T1000 (cell line): ENCODE measurements around the gene CALCOCO1.
"Not testable (repeated sequence)": the region's sequence is repeated elsewhere in the genome, so short reads cannot be mapped to it uniquely, and the experiment has no call there.

Experiments used
- DNase-seq: peaks from one replicate; lab custom pipeline; 2025; ENCODE audit warnings: mixed read lengths; lab: John Stamatoyannopoulos, UW

CALCOCO1 gene

GRCh38 chr12:53698948-53699677, 28.1 kb downstream of the CALCOCO1 start:
- DNase-seq, result no peak

GRCh38 chr12:53696655-53697331, 30.5 kb downstream of the CALCOCO1 start:
- no peak for DNase-seq

- peak; percentile 35 for DNase-seq
Observed at GRCh38 chr12:53696285-53696654, 31.0 kb downstream of the CALCOCO1 start.

GRCh38 chr12:53695152-53696145, 31.8 kb downstream of the CALCOCO1 start:
- DNase-seq, result no peak

DNA sequence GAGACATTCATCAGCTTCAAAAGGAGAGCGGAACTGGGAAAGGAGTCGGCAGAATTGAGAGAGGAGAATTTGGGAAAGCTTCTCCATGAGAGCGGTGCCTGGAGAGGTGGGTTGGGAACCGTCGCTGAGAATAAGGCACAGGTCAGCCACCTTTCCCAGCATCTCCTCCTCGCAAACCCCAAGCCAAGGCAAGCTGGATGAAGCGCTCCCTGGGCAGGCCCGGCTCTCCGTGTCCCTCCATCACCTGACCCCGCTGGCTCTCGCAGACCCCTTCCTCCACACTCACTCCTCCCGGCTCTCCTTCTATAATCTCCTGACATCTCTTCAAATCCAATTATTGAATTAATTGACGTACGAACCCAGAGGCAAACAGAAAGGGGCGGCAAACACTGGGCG, 32.5 kb downstream of the CALCOCO1 start:
- no peak for DNase-seq

- DNase-seq, result no peak
Observed at GRCh38 chr12:53688134-53688533, 39.1 kb downstream of the CALCOCO1 start.

GRCh38 chr12:53686436-53686835, 40.8 kb downstream of the CALCOCO1 start:
- DNase-seq, result no peak

- no peak for DNase-seq
Observed at GRCh38 chr12:53684654-53685220, 42.5 kb downstream of the CALCOCO1 start.

GRCh38 chr12:53683983-53684382, 43.3 kb downstream of the CALCOCO1 start:
- DNase-seq, result no peak

- no peak for DNase-seq
Observed at GRCh38 chr12:53683494-53683893, 43.8 kb downstream of the CALCOCO1 start.

- DNase-seq, result not testable (repeated sequence)
Observed at GRCh38 chr12:53680061-53680460, 47.2 kb downstream of the CALCOCO1 start.

- no peak for DNase-seq
Observed at GRCh38 chr12:53677800-53678148, 49.5 kb downstream of the CALCOCO1 start.

DNA sequence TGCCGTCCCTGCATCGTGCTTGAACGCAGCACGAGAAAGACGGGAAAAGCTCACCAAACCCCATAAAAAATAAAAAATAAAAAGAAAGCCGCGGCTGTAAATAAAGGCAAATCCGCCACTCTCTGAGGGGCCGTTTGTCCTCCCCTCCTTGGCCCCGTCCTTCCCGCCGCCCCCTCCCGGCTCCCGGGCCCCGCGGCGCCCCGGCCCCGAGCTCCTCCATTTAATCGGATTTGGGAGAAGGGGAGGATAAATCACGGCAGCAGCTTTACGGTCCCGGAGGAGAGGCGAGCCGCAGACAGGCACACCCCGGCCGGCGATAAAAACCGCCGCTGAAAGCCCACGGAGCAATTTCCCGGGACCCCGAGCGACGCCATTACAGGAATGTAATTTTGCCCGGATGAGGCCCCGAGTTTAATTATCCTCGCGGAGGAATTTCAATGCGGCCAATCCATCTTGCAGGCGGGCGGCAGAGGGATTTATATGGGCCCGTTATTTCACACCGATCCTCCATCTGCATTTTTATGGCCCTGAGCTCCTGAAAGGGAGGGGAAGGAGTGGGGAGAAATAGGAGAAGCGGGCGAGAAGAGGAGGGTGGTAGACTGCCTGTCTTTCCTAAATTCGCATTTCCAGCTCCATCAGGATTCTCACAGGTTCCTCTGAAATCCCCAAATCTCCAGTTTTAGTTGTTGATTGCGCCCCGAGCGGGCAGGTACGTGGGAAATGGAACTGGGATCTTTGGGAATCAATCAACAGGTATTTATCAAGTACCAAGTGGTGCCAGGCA, 50.0 kb downstream of the CALCOCO1 start:
- no peak for DNase-seq

DNA sequence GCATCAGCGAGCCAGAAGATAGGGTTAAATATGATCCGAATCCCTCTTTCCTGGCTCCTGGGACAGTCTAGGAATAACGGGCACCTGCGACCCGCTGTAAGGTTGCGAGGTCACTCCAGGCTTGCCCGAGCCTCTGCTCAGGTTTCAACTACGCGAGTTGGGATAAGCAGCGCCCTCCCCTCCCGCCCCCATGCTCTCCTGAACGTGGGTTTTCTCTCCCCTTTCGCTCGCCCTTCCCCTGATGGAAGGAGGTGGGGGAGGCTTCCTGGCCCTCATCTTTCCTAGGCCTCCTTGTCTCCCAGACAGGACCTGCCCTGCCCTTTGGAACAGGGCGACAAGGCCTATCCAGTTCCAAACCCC, 50.6 kb downstream of the CALCOCO1 start:
- DNase-seq, result no peak

GRCh38 chr12:53675701-53676607, 51.3 kb downstream of the CALCOCO1 start, which contains the start of gene ATP5MC2:
TSS of gene ATP5MC2 (minus strand) at chr12:53676083. CDS start at chr12:53672614, 3,469 bp downstream.
- DNase-seq, result peak; percentile 98

DNA sequence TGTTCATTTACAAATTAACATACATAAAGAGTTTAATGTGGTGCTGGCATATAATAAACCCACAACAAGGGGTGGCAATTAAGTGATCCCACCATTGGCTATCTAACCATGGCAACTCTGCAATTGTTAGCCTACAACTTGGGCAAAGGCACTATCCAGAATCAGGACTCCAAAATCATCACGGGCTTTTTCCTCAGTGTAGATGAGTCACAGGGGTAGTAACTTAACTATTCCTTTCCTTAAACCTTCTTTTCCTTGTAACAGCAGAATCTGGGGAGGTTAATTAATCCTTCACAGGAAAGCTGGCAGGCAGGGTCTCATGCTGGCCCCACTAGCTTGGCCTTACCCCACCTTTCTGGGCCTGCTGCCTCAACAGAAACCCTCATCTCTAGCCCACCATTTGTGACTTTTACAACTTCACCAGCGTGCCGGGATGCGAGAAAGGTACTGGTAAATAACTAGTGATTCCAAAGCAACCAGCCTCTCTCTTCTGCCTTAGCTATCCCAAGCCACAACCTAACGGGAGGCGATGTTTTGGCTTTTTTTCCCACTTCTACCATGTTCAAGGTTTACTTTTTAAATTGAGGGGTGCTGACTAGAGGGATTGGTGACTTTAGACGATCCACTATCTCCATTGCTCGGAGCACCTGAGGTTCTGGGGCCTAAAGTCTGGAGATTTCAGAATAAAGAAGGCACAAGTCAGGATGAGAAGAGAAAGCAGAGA, 52.1 kb downstream of the CALCOCO1 start:
- DNase-seq, result no peak

DNA sequence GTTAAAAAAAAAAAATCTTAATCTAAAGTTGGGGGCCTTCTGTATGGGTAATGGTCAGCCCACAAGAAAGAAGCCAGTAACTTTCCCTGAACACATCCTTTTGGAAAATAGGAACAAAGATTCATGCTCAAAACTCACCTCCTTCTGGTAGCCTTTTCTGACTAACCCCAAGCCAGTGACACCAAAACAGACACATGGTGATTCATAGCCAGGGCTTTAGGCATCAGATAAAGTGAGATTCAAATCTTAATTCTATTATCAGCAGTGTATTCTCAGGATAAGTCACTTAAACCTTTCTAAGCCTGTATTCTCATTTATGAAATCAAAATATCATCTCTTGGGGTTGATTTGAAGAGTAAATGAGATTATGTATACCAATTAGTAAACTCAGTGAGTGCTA, 56.3 kb downstream of the CALCOCO1 start:
- no peak for DNase-seq

- DNase-seq, result no peak
Observed at GRCh38 chr12:53670308-53670707, 56.9 kb downstream of the CALCOCO1 start.

DNA sequence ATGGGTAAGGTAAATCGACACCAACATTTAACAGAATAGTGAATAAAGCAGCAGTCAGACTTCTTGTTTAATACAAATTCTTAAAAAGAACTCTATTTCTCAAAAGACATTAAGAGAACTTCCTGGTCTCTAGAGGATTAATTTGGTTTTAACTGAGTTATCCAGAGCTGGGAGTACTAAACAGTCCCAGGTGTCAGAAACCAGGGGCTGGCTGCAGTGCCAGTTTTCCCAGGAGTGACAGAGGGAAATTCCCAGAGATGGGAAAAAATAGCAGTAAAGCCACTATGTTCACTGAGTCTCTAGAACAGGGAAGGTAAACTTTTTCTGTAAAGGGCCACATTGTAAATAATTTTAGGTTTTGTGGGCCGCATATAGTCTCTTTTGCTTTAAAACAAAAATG, 60.2 kb downstream of the CALCOCO1 start:
- no peak for DNase-seq

DNA sequence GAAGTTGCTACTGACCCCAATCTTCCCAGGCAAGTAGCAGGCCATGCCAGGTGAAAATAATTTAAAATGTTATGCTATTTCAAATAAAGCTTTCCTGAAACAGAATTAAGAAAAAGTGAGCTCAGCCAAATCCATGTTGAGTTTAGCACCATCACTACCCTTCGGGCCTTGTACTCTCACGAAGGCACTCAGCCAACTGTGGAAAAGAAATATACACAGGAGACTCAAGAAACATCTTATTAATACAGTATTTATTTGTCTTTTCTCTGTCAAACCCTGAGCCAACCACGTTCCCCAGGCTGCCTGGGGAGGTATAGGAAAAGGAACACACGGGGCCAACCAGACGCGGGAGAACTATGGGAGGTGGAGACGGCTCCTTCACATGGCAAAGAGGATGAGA, 62.3 kb downstream of the CALCOCO1 start:
- no peak for DNase-seq
